ENCODE measurements around the gene LRP4.

LRP4 gene

DNA sequence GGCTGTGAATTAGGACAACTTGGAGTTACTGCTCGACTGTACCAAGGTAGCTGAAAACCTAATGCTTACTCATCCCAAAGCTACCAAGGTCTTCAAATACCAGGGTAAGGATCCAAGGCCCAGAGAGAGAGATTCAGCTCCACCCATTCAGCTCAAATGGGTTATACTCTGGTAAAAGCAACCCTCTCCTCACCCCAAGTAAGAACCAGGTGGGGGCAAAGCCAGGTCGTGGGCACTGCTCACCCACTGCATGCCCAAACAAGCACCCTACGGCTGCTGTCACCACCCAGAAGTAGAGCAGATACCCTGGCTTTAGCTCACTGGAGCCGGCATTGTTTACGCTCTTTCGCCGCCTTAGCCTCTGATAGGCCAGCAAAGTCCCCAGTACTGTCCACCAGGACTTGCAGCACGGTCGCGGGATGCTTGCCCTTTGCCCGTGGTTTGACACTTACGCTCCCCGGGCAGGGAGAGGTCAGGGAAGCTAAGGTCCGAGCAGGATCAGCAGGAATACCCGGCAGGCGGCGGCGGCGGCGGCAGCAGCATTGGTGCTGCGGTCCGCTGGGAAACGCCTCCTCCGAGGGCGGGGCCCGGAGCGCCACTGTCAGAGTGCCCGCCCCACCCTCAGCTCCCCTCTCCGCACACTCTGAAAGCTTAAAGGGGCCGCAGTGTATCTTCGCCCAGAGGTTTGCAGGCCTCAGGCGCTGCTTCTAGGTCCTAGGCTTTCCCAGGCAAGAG, 91.9 kb downstream of the LRP4 start:
- peak overlapping the region; percentile 61 for H3K4me3 ChIP-seq (ENCODE audit: low read depth, low read length)
- DNase-seq (ENCODE audit: low read depth): peak; percentile 31

DNA sequence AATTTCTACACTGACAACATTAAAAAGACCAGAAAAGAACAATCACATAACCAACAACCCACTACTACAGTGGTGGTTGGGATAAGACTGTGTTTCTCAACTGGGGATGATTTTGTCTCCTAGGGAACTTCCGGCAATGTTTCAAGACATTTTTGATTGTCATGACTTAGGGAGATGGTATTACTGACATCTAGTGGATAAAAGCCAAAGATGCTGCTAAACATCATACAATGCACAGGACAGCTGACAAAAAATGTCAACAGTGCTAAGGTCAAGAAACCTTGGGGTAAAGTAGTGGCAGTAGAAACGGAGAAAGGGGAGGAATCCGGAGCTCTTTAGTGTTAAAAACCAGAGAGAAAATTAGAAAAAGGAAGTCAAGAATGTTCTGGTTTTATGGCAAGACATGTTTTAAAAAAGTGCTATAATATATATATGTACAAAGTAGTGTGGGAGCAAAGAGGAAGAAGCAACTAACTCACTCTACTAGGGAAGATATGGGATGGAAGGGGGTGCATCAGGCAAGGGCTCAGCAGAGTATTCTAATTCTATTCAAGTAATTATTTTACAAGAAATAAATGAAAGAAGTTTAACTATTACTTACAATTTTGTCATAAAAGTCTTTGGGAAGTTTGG, 109.4 kb downstream of the LRP4 start:
- no peak overlapping the region for H3K4me3 ChIP-seq (ENCODE audit: low read depth, low read length)
- no peak for DNase-seq (ENCODE audit: low read depth)

Data from skeletal muscle cell (primary cell).